Measurements from ENCODE around the gene KRT33A. TPM values are rescaled to one million over a fixed set of nuclear protein-coding genes. Genes with fewer than 3 reads are reported as not detected.
"Not testable (repeated sequence)": the region's sequence is repeated elsewhere in the genome, so short reads cannot be mapped to it uniquely, and the experiment has no call there.

The KRT33A gene
- polyA plus RNA-seq (2013, experiment 1 of 2), result not detected
- not detected for polyA plus RNA-seq (2013, experiment 2 of 2)

DNA sequence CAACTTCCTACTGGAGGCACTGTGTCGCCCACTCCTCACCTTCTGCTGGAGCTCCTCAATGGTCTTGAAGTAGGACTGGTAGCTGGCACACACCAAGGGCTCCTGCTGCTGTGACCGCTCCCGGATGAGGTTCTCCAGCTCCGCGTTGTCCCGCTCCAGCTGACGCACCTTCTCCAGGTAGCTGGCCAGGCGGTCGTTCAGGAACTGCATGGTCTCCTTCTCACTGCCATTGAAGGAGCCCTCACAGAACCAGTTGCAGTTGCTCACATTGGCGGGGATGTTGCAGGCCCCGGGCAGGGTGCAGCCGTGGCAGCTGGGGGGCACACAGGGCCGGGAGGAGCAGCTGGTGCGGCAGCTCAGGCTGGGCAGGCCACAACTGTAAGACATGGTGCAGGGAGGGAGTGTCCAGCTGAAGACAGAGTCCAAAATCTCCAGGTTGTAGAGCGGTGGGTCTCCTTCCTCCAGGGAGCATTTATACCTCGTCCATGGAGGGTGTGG is at the start of gene KRT33A:
Gene KRT33A (minus strand): TSS at position 448 of the 498 bp plus-strand sequence. CDS start 61 bp downstream, at position 387.
- DNase-seq; H2BK120ac ChIP-seq (ENCODE audit: low read depth, low read length); H3K4me1 ChIP-seq (ENCODE audit: control insufficient read depth, insufficient read depth, low read depth, low read length); H3K27ac ChIP-seq (ENCODE audit: low read length, poor library complexity, severe bottlenecking); H2AFZ ChIP-seq (ENCODE audit: low read depth, low read length); H3K4me2 ChIP-seq (ENCODE audit: low read length, poor library complexity, severe bottlenecking); H3K9me3 ChIP-seq (ENCODE audit: control insufficient read depth, low read length); H2BK5ac ChIP-seq (ENCODE audit: low read depth, low read length, poor library complexity, severe bottlenecking); H3K36me3 ChIP-seq (ENCODE audit: control insufficient read depth in 1 of 2, insufficient read depth in 2 of 2, low read depth in 1 of 2, low read length in 2 of 2); H2BK12ac ChIP-seq (ENCODE audit: low read length in 2 of 2); H4K8ac ChIP-seq (ENCODE audit: low read length); H3K14ac ChIP-seq (ENCODE audit: low read length in 2 of 2); H3K4ac ChIP-seq (ENCODE audit: low read depth in 1 of 2, low read length in 2 of 2); H3K18ac ChIP-seq (ENCODE audit: low read depth in 1 of 2, low read length in 2 of 2); H3K9ac ChIP-seq (ENCODE audit: low read length); H4K91ac ChIP-seq (ENCODE audit: low read length); H3K4me3 ChIP-seq (ENCODE audit: insufficient read depth in 1 of 2, low read depth in 1 of 2, low read length in 2 of 2); H2AK5ac ChIP-seq (ENCODE audit: low read length, severe bottlenecking); H3K79me1 ChIP-seq (replicated peaks; ENCODE audit: low read length, poor library complexity, severe bottlenecking); H3K23ac ChIP-seq (ENCODE audit: low read length in 2 of 2); H2BK15ac ChIP-seq (ENCODE audit: low read depth, poor library complexity, severe bottlenecking): not testable (repeated sequence)
- 89% methylated on average over 16 of the region's 16 CpGs for WGBS
- H3K27me3 ChIP-seq (ENCODE audit: control insufficient read depth in 1 of 2, insufficient read depth in 1 of 2, low read length in 2 of 2), result peaks cover 0 to 44% of the 10 kb centered on the region in 2 experiments

DNA sequence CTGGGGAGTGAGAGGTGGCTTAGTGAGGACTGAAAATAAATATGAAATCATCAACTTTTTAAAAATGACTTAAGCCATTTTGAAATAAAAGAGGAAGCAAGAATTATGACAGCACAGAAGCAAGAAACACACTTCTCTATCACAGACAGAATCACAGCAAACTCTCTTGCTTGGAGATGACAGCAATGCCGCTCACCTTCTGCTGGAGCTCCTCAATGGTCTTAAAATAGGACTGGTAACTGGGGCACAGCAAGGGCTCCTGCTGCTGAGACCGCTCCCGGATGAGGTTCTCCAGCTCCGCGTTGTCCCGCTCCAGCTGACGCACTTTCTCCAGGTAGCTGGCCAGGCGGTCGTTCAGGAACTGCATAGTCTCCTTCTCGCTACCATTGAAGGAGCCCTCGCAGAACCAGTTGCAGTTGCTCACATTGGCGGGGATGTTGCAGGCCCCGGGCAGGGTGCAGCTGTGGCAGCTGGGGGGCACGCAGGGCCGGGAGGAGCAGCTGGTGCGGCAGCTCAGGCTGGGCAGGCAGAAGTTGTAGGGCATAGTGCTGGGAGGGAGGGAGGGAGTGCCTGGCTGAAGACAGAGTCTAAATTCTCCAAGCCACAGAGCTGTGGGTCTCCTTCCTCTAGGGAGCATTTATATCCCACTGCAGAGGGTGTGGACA is 46.5 kb upstream of the KRT33A start, which contains the start of gene KRT31:
Gene KRT31 (minus strand): TSS at position 613 of the 665 bp plus-strand sequence. CDS start 69 bp downstream, at position 544.
- H3K4ac ChIP-seq (ENCODE audit: low read depth in 1 of 2, low read length in 2 of 2), result no peak within 1 kb of the TSS
- H3K23ac ChIP-seq (ENCODE audit: low read length in 2 of 2), result no peak within 1 kb of the TSS
- H2BK12ac ChIP-seq (ENCODE audit: low read length in 2 of 2), result no peak within 1 kb of the TSS
- no peaks in the 10 kb centered on the region for H3K9me3 ChIP-seq (ENCODE audit: control insufficient read depth, low read length)
- H3K4me2 ChIP-seq (ENCODE audit: low read length, poor library complexity, severe bottlenecking), result no peak within 1 kb of the TSS
- H4K91ac ChIP-seq (ENCODE audit: low read length), result no peak within 1 kb of the TSS
- H3K79me1 ChIP-seq (replicated peaks; ENCODE audit: low read length, poor library complexity, severe bottlenecking), result no peaks in the 10 kb centered on the region
- H2BK120ac ChIP-seq (ENCODE audit: low read depth, low read length), result no peak within 1 kb of the TSS
- no peak within 1 kb of the TSS for H3K9ac ChIP-seq (ENCODE audit: low read length)
- H3K36me3 ChIP-seq (ENCODE audit: control insufficient read depth in 1 of 2, insufficient read depth in 2 of 2, low read depth in 1 of 2, low read length in 2 of 2), result no peaks in the 10 kb centered on the region
- peaks cover 0 to 35% of the 10 kb centered on the region in 2 experiments for H3K27me3 ChIP-seq (ENCODE audit: control insufficient read depth in 1 of 2, insufficient read depth in 1 of 2, low read length in 2 of 2)
- H3K18ac ChIP-seq (ENCODE audit: low read depth in 1 of 2, low read length in 2 of 2), result no peak within 1 kb of the TSS
- H3K14ac ChIP-seq (ENCODE audit: low read length in 2 of 2), result no peak within 1 kb of the TSS
- H2AK5ac ChIP-seq (ENCODE audit: low read length, severe bottlenecking), result no peak within 1 kb of the TSS
- no peak within 1 kb of the TSS for H2AFZ ChIP-seq (ENCODE audit: low read depth, low read length)
- WGBS, result 91% methylated on average over 16 of the region's 16 CpGs
- no peak within 1 kb of the TSS for H4K8ac ChIP-seq (ENCODE audit: low read length)
- no peak for DNase-seq
- no peak within 1 kb of the TSS for H2BK15ac ChIP-seq (ENCODE audit: low read depth, poor library complexity, severe bottlenecking)
- H3K4me1 ChIP-seq (ENCODE audit: control insufficient read depth, insufficient read depth, low read depth, low read length), result peaks cover 7% of the 10 kb centered on the region
- no peak within 1 kb of the TSS for H2BK5ac ChIP-seq (ENCODE audit: low read depth, low read length, poor library complexity, severe bottlenecking)
- no peak within 1 kb of the TSS for H3K27ac ChIP-seq (ENCODE audit: low read length, poor library complexity, severe bottlenecking)
- no peak within 1 kb of the TSS for H3K4me3 ChIP-seq (ENCODE audit: insufficient read depth in 1 of 2, low read depth in 1 of 2, low read length in 2 of 2)

GRCh38 chr17:41396340-41396739 is 45.7 kb upstream of the KRT33A start:
- no peak overlapping the region for H2BK5ac ChIP-seq (ENCODE audit: low read depth, low read length, poor library complexity, severe bottlenecking)
- no peak overlapping the region for H2BK120ac ChIP-seq (ENCODE audit: low read depth, low read length)
- no peaks in the 10 kb centered on the region for H3K9me3 ChIP-seq (ENCODE audit: control insufficient read depth, low read length)
- DNase-seq, result no peak
- H3K23ac ChIP-seq (ENCODE audit: low read length in 2 of 2), result no peak overlapping the region
- no peak overlapping the region for H2BK15ac ChIP-seq (ENCODE audit: low read depth, poor library complexity, severe bottlenecking)
- peaks cover 0 to 35% of the 10 kb centered on the region in 2 experiments for H3K27me3 ChIP-seq (ENCODE audit: control insufficient read depth in 1 of 2, insufficient read depth in 1 of 2, low read length in 2 of 2)
- H3K18ac ChIP-seq (ENCODE audit: low read depth in 1 of 2, low read length in 2 of 2), result no peak overlapping the region
- no peak overlapping the region for H4K91ac ChIP-seq (ENCODE audit: low read length)
- 93% methylated on average over 7 of the region's 7 CpGs for WGBS
- H3K79me1 ChIP-seq (replicated peaks; ENCODE audit: low read length, poor library complexity, severe bottlenecking), result no peaks in the 10 kb centered on the region
- no peak overlapping the region for H3K4me2 ChIP-seq (ENCODE audit: low read length, poor library complexity, severe bottlenecking)
- no peak overlapping the region for H2AK5ac ChIP-seq (ENCODE audit: low read length, severe bottlenecking)
- H3K4ac ChIP-seq (ENCODE audit: low read depth in 1 of 2, low read length in 2 of 2), result no peak overlapping the region
- H3K4me1 ChIP-seq (ENCODE audit: control insufficient read depth, insufficient read depth, low read depth, low read length), result peaks cover 4% of the 10 kb centered on the region
- no peak overlapping the region for H2AFZ ChIP-seq (ENCODE audit: low read depth, low read length)
- H2BK12ac ChIP-seq (ENCODE audit: low read length in 2 of 2), result no peak overlapping the region
- no peak overlapping the region for H3K9ac ChIP-seq (ENCODE audit: low read length)
- H3K36me3 ChIP-seq (ENCODE audit: control insufficient read depth in 1 of 2, insufficient read depth in 2 of 2, low read depth in 1 of 2, low read length in 2 of 2), result no peaks in the 10 kb centered on the region
- H4K8ac ChIP-seq (ENCODE audit: low read length), result no peak overlapping the region
- H3K27ac ChIP-seq (ENCODE audit: low read length, poor library complexity, severe bottlenecking), result no peak overlapping the region
- no peak overlapping the region for H3K4me3 ChIP-seq (ENCODE audit: insufficient read depth in 1 of 2, low read depth in 1 of 2, low read length in 2 of 2)
- H3K14ac ChIP-seq (ENCODE audit: low read length in 2 of 2), result no peak overlapping the region

- no peak overlapping the region for H4K8ac ChIP-seq (ENCODE audit: low read length)
- 87% methylated on average over 1 of the region's 1 CpG for WGBS
- H3K4me2 ChIP-seq (ENCODE audit: low read length, poor library complexity, severe bottlenecking), result no peak overlapping the region
- no peak overlapping the region for H3K4me3 ChIP-seq (ENCODE audit: insufficient read depth in 1 of 2, low read depth in 1 of 2, low read length in 2 of 2)
- no peak overlapping the region for H2AFZ ChIP-seq (ENCODE audit: low read depth, low read length)
- no peak overlapping the region for H2AK5ac ChIP-seq (ENCODE audit: low read length, severe bottlenecking)
- H3K27ac ChIP-seq (ENCODE audit: low read length, poor library complexity, severe bottlenecking), result no peak overlapping the region
- no peak overlapping the region for H3K4ac ChIP-seq (ENCODE audit: low read depth in 1 of 2, low read length in 2 of 2)
- peaks cover 4% of the 10 kb centered on the region for H3K4me1 ChIP-seq (ENCODE audit: control insufficient read depth, insufficient read depth, low read depth, low read length)
- H3K23ac ChIP-seq (ENCODE audit: low read length in 2 of 2), result no peak overlapping the region
- no peak overlapping the region for H2BK12ac ChIP-seq (ENCODE audit: low read length in 2 of 2)
- H2BK15ac ChIP-seq (ENCODE audit: low read depth, poor library complexity, severe bottlenecking), result no peak overlapping the region
- no peaks in the 10 kb centered on the region for H3K36me3 ChIP-seq (ENCODE audit: control insufficient read depth in 1 of 2, insufficient read depth in 2 of 2, low read depth in 1 of 2, low read length in 2 of 2)
- no peak overlapping the region for H3K9ac ChIP-seq (ENCODE audit: low read length)
- no peaks in the 10 kb centered on the region for H3K9me3 ChIP-seq (ENCODE audit: control insufficient read depth, low read length)
- no peak overlapping the region for H3K14ac ChIP-seq (ENCODE audit: low read length in 2 of 2)
- H3K79me1 ChIP-seq (replicated peaks; ENCODE audit: low read length, poor library complexity, severe bottlenecking), result no peaks in the 10 kb centered on the region
- no peak for DNase-seq
- peaks cover 0 to 29% of the 10 kb centered on the region in 2 experiments for H3K27me3 ChIP-seq (ENCODE audit: control insufficient read depth in 1 of 2, insufficient read depth in 1 of 2, low read length in 2 of 2)
- H2BK5ac ChIP-seq (ENCODE audit: low read depth, low read length, poor library complexity, severe bottlenecking), result no peak overlapping the region
- H4K91ac ChIP-seq (ENCODE audit: low read length), result no peak overlapping the region
- no peak overlapping the region for H2BK120ac ChIP-seq (ENCODE audit: low read depth, low read length)
- H3K18ac ChIP-seq (ENCODE audit: low read depth in 1 of 2, low read length in 2 of 2), result no peak overlapping the region
These were observed 45.0 kb upstream of the KRT33A start for GRCh38 chr17:41395611-41396010.

Data from mesenchymal stem cell (in vitro differentiated cells and primary cell).